H7 (cell line): Measurements from ENCODE around the gene OR10A7. TPM values are rescaled to one million over a fixed set of nuclear protein-coding genes. Genes with fewer than 3 reads are reported as not detected.
"Not testable (repeated sequence)": the region's sequence is repeated elsewhere in the genome, so short reads cannot be mapped to it uniquely, and the experiment has no call there.

Source experiments
- DNase-seq: peaks from one replicate; pipeline ENCODE4 v3.0.0; 2012
- H3K27me3 ChIP-seq: 2 replicates; pipeline ENCODE4 v1.6.0; 2011; ENCODE audit warnings: mild to moderate bottlenecking, low read length; ENCODE audit not compliant: control insufficient read depth, insufficient read depth
- H3K36me3 ChIP-seq: replicated peaks from 2 replicates; pipeline ENCODE4 v1.5.1; 2011; ENCODE audit warnings: low read length; ENCODE audit not compliant: control insufficient read depth, insufficient read depth
- H3K4me3 ChIP-seq: 2 replicates; pipeline ENCODE4 v1.5.1; 2011; ENCODE audit warnings: low read depth, mild to moderate bottlenecking, control low read depth, low read length, moderate library complexity; ENCODE audit not compliant: insufficient read depth
- total RNA-seq: library from RNA; depleted of rRNA; stranded (reverse); fragments of >200 nt; shearing (Covaris generic); gene quantifications from 2 replicates; pipeline ENCODE4 v1.2.3, GENCODE V29; 2014; rRNA removed

OR10A7 gene
- total RNA-seq: not detected in 2 replicates

GRCh38 chr12:55220725-55221124 lies at the start of gene OR10A7:
Gene OR10A7, plus strand, starts transcription at chr12:55221025. Its CDS starts 0 bp downstream, at chr12:55221025.
- H3K36me3 ChIP-seq: no peaks in the 10 kb centered on the region
- DNase-seq: no peak
- H3K4me3 ChIP-seq: no peak within 1 kb of the TSS
- no peaks in the 10 kb centered on the region for H3K27me3 ChIP-seq

- Histone ChIP-seq H3K36me3 (no peaks in the 10 kb centered on the region), H3K4me3 (no peak overlapping the region), H3K27me3 (no peaks in the 10 kb centered on the region)
- DNase-seq: no peak
Measured at GRCh38 chr12:55171445-55171844, 49.4 kb upstream of the OR10A7 start.

DNA sequence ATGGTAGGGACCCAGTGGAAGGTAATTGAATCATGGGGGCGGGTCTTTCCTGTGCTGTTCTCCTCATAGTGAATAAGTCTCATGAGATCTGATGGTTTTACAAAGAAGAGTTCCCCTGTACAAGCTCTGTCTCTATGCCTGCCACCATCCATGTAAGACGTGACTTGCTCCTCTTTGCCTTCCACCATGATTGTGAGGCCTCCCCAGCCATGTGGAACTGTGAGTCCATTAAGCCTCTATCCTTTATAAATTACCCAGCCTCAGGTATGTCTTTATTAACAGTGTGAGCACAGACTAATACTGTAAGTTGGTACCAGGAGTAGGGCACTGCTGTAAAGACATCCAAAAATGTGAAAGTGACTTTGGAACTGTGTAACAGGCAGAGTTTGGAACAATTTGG lies 49.0 kb upstream of the OR10A7 start:
- not testable (repeated sequence) for H3K36me3 ChIP-seq, H3K27me3 ChIP-seq, DNase-seq, H3K4me3 ChIP-seq

DNA sequence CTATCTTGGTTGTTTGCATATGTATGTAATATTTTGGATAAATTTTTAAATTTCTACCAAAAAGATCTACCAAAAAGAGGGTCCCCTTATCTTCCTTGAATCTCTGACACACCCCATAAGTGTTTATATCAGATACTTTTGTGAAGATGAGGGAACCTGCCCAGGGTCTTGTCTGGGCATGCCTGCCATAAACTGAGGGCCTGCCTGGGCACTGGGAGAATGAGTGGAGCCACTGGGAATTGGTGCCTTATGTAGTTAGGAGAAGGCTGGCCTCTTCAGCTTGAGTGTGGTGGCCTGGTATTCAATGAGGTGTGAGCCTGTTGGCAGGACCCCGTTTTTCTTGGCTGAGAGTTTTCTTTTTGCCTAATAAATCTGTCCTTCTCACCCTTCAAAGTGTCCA lies 48.1 kb upstream of the OR10A7 start:
- Histone ChIP-seq H3K36me3 (no peaks in the 10 kb centered on the region), H3K4me3 (no peak overlapping the region)
- no peak for DNase-seq

GRCh38 chr12:55173456-55173855 lies 47.4 kb upstream of the OR10A7 start:
- no peak for DNase-seq
- no peak overlapping the region for H3K4me3 ChIP-seq
- H3K36me3 ChIP-seq: no peaks in the 10 kb centered on the region
- H3K27me3 ChIP-seq: no peaks in the 10 kb centered on the region

More for the DNA sequence above, 48.1 kb upstream of the OR10A7 start:
- no peaks in the 10 kb centered on the region for H3K27me3 ChIP-seq

DNA sequence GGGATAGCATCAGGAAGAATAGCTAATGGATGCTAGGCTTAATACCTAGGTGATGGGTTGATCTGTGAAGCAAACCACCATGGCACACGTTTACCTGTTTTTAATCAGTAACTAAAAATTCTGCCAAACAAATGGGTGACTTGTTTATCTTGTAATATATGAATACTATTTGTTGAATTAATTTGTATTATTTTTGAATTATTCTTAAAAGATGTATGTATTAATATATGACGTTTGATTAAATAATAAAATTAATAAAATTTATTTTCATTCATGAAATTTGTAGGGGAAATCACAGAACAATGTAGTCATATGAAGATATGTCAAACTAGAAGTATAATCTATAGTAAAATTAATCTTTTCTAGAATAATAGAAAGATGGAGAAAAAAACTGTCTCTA lies 32.3 kb upstream of the OR10A7 start:
- Histone ChIP-seq H3K27me3 (no peaks in the 10 kb centered on the region), H3K4me3 (no peak overlapping the region), H3K36me3 (no peaks in the 10 kb centered on the region)
- no peak for DNase-seq

- H3K4me3 ChIP-seq: no peak overlapping the region
- no peaks in the 10 kb centered on the region for H3K36me3 ChIP-seq
- peak; percentile 23 for DNase-seq
- H3K27me3 ChIP-seq: no peaks in the 10 kb centered on the region
Measured at GRCh38 chr12:55188974-55189556, 31.8 kb upstream of the OR10A7 start.

GRCh38 chr12:55194382-55194781 lies 26.4 kb upstream of the OR10A7 start:
- DNase-seq: no peak
- Histone ChIP-seq H3K4me3 (no peak overlapping the region), H3K36me3 (no peaks in the 10 kb centered on the region), H3K27me3 (no peaks in the 10 kb centered on the region)

GRCh38 chr12:55226523-55226922 lies 5.7 kb downstream of the OR10A7 start:
- H3K4me3 ChIP-seq: no peak overlapping the region
- no peaks in the 10 kb centered on the region for H3K27me3 ChIP-seq

GRCh38 chr12:55227643-55228042 lies 6.8 kb downstream of the OR10A7 start:
- DNase-seq: no peak
- H3K4me3 ChIP-seq: no peak overlapping the region
- no peaks in the 10 kb centered on the region for H3K36me3 ChIP-seq
- no peaks in the 10 kb centered on the region for H3K27me3 ChIP-seq

More at GRCh38 chr12:55226523-55226922, 5.7 kb downstream of the OR10A7 start:
- H3K36me3 ChIP-seq: no peaks in the 10 kb centered on the region
- no peak for DNase-seq

GRCh38 chr12:55244309-55244708 lies 23.5 kb downstream of the OR10A7 start, which contains the start of gene OR6C74:
Gene OR6C74, plus strand, starts transcription at chr12:55244609. Its CDS starts 2,679 bp downstream, at chr12:55247288.
- no peaks in the 10 kb centered on the region for H3K27me3 ChIP-seq
- no peaks in the 10 kb centered on the region for H3K36me3 ChIP-seq
- no peak within 1 kb of the TSS for H3K4me3 ChIP-seq
- DNase-seq: no peak

GRCh38 chr12:55246159-55246558 lies 25.3 kb downstream of the OR10A7 start:
- H3K27me3 ChIP-seq: no peaks in the 10 kb centered on the region
- no peaks in the 10 kb centered on the region for H3K36me3 ChIP-seq
- DNase-seq: no peak
- H3K4me3 ChIP-seq: no peak overlapping the region

DNA sequence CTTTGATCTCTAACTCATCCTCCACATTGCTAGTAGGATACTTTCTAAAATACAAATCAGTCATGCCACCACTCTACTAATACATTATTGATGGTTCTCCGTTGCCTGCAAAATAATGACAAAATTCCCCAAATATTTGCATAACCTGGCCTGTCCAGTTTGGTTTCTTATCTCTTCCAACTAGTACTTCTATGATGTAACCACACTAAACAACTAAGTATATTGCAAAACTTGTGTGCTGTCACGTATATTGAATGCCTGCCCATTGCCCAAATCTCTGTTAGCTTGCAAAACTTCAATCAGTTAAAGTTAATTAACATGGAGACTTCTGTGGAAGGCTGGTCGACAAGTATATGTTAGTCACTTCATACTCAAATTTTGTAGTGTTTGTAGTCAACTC lies 30.1 kb downstream of the OR10A7 start:
- no peaks in the 10 kb centered on the region for H3K27me3 ChIP-seq
- H3K4me3 ChIP-seq: no peak overlapping the region

GRCh38 chr12:55253281-55253680 lies 32.5 kb downstream of the OR10A7 start:
- H3K27me3 ChIP-seq: no peaks in the 10 kb centered on the region
- H3K36me3 ChIP-seq: no peaks in the 10 kb centered on the region
- DNase-seq: no peak
- H3K4me3 ChIP-seq: no peak overlapping the region

More for the DNA sequence above, 30.1 kb downstream of the OR10A7 start:
- no peaks in the 10 kb centered on the region for H3K36me3 ChIP-seq
- DNase-seq: no peak

GRCh38 chr12:55256831-55257230 lies 36.0 kb downstream of the OR10A7 start:
- Histone ChIP-seq H3K36me3 (no peaks in the 10 kb centered on the region), H3K4me3 (no peak overlapping the region), H3K27me3 (no peaks in the 10 kb centered on the region)
- DNase-seq: no peak

DNA sequence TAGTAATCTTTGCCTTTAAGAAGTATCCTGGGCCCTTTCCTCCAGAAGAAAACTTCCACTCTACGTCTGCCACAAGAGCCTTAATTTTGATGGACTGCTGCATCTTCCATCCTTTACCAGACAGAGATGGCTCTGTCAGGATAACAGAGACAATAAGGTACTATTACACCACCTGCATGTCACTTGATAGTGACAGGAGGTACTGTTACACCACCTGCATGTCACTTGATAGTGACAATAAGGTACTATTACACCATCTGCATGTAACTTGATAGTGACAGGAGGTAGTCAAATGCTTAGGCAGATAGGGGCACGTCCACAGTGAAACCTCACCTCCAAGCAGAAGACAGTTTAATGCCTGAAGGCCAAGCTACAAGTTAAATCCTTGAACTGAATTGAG lies 37.5 kb downstream of the OR10A7 start:
- Histone ChIP-seq H3K36me3 (no peaks in the 10 kb centered on the region), H3K4me3 (no peak overlapping the region), H3K27me3 (no peaks in the 10 kb centered on the region)
- DNase-seq: no peak
